Endothelial cell of umbilical vein (primary cell): ENCODE measurements around the gene ACHE. TPM values are rescaled to one million over a fixed set of nuclear protein-coding genes. Genes with fewer than 3 reads are reported as not detected.
A peak's percentile ranks its signal among the peaks of the same experiment; 100 is the strongest.
"Not testable (repeated sequence)": the region's sequence is repeated elsewhere in the genome, so short reads cannot be mapped to it uniquely, and the experiment has no call there.

Experiments used
- BruUV-seq: library from RNA; stranded (reverse); fragments of 400-500 nt; replicated peaks from 2 replicates; lab custom pipeline; 2021; lab: Mats Ljungman, UMichigan
- CTCF ChIA-PET: fragments of 300-600, 350-600 bp; sonication (Branson Sonifier 250); formaldehyde crosslinking; loops from one replicate; lab custom pipeline; 2021; ENCODE audit warnings: antibody characterized with exemption, inconsistent platforms; lab: Charles Lee
- POLR2A ChIA-PET: fragments of 300-600, 350-600 bp; sonication (Branson Sonifier 250); formaldehyde crosslinking; loops from one replicate; lab custom pipeline; 2021; ENCODE audit warnings: antibody characterized with exemption, inconsistent platforms; lab: Charles Lee
- DNase-seq: peaks from one replicate; pipeline ENCODE4 v3.0.0-alpha.2; 2011; ENCODE audit warnings: low read depth, low spot score
- FAIRE-seq: peaks from 2 replicates; lab custom pipeline; 2011; peaks lifted over from hg19 to GRCh38; lab: Jason Lieb, UNC
- H2AFZ ChIP-seq: 2 replicates; pipeline ENCODE4 v1.6.0; 2012; ENCODE audit warnings: low read depth, low read length, control low read depth, inconsistent platforms
- H3K27ac ChIP-seq: 2 replicates; pipeline ENCODE4 v1.5.1; 2011; ENCODE audit warnings: low read depth, mild to moderate bottlenecking, control low read depth, low read length, moderate library complexity; ENCODE audit not compliant: insufficient read depth
- H3K27me3 ChIP-seq, 2 experiments: 2 replicates each; pipeline versions ENCODE4 v1.6.0 to v1.6.1; 2011; ENCODE audit warnings: low read length in 2 of 2, mixed read lengths in 1 of 2; ENCODE audit not compliant: control insufficient read depth in 2 of 2, insufficient read depth in 2 of 2
- H3K36me3 ChIP-seq, 2 experiments: 2 replicates in 1 of 2; 3 replicates in 1 of 2; pipeline ENCODE4 v1.5.1; 2011; ENCODE audit warnings: low read length in 2 of 2, mild to moderate bottlenecking in 1 of 2, moderate library complexity in 1 of 2; ENCODE audit not compliant: control insufficient read depth in 2 of 2, insufficient read depth in 2 of 2; ENCODE audit errors: extremely low read depth in 1 of 2
- H3K4me1 ChIP-seq: 3 replicates; pipeline ENCODE4 v1.5.1; 2011; ENCODE audit warnings: mild to moderate bottlenecking, low read length; ENCODE audit not compliant: control insufficient read depth, insufficient read depth; ENCODE audit errors: extremely low read depth
- H3K4me2 ChIP-seq: 2 replicates; pipeline ENCODE4 v1.6.1; 2011; ENCODE audit warnings: low read length, control low read depth, mixed read lengths; ENCODE audit not compliant: insufficient read depth
- H3K4me3 ChIP-seq, 3 experiments: fragments of 200-600 bp in 1 of 3; sonication (generic), shearing (Covaris generic) in 1 of 3; replicated peaks in 1 of 3; 2 replicates each; pipeline ENCODE4 v1.5.1; 2011 to 2016; ENCODE audit warnings: control low read depth in 3 of 3, low read length in 3 of 3, mild to moderate bottlenecking in 2 of 3, inconsistent platforms in 1 of 3, low read depth in 1 of 3, moderate library complexity in 1 of 3; ENCODE audit not compliant: insufficient read depth in 1 of 3
- H3K79me2 ChIP-seq: 2 replicates; pipeline ENCODE4 v1.6.0; 2012; ENCODE audit warnings: low read length, inconsistent platforms; ENCODE audit not compliant: control insufficient read depth, insufficient read depth
- H3K9ac ChIP-seq: replicated peaks from 2 replicates; pipeline ENCODE3; 2011; ENCODE audit warnings: low read length, control low read depth; ENCODE audit not compliant: insufficient read depth; ENCODE audit errors: extremely low read depth
- H3K9me1 ChIP-seq: replicated peaks from 3 replicates; pipeline ENCODE4 v1.6.0; 2011; ENCODE audit warnings: mild to moderate bottlenecking, low read length; ENCODE audit not compliant: control insufficient read depth, insufficient read depth; ENCODE audit errors: extremely low read depth
- H3K9me3 ChIP-seq: replicated peaks from 2 replicates; pipeline ENCODE4 v1.5.1; 2012; ENCODE audit warnings: low read length, inconsistent platforms; ENCODE audit not compliant: control insufficient read depth, insufficient read depth
- H4K20me1 ChIP-seq: replicated peaks from 2 replicates; pipeline ENCODE3; 2011; ENCODE audit warnings: mild to moderate bottlenecking, low read length; ENCODE audit not compliant: control insufficient read depth, insufficient read depth; ENCODE audit errors: extremely low read depth
- CTCF ChIP-seq, 2 donors: IDR thresholded peaks; 1 replicate in 1 of 2; 2 replicates in 1 of 2; pipeline ENCODE4 v1.5.1; 2011; ENCODE audit warnings: low read length in 2 of 2, mild to moderate bottlenecking in 2 of 2, moderate library complexity in 2 of 2, control low read depth in 1 of 2, inconsistent platforms in 1 of 2, low read depth in 1 of 2; ENCODE audit not compliant: insufficient read depth in 1 of 2; ENCODE audit errors: extremely low read depth in 1 of 2
- FOS ChIP-seq: IDR thresholded peaks from 2 replicates; pipeline ENCODE4 v1.6.1; 2011; ENCODE audit warnings: mild to moderate bottlenecking, low read length, moderate library complexity, borderline replicate concordance; ENCODE audit not compliant: insufficient read depth
- POLR2A ChIP-seq: IDR thresholded peaks from 2 replicates; pipeline ENCODE4 v1.6.1; 2012; ENCODE audit warnings: low read depth, mild to moderate bottlenecking, control low read depth, low read length
- dilution Hi-C: fragments of 300-500 bp; cut with MboI; formaldehyde crosslinking; loops from one replicate; pipeline ENCODE4 v1.15.0; 2019; ENCODE audit warnings: low sequenced_read_pairs; ENCODE audit not compliant: extremely low pct_ligation_motif_present
- intact Hi-C: fragments of 100-400 bp; cut with micrococcal nuclease; formaldehyde crosslinking; loops from one replicate; pipeline ENCODE4 v1.10.0; 2022
- polyA plus RNA-seq, 4 experiments: library from polyadenylated mRNA; depleted of rRNA in 3 of 4; stranded (reverse) in 3 of 4; unstranded in 1 of 4; fragments of >200 nt; gene quantifications; 2 replicates each; pipeline versions ENCODE4 v1.2.1 to v1.2.3, GENCODE V29; 2011 to 2012; ENCODE audit warnings: missing spikeins in 1 of 4
- total RNA-seq: library from RNA; stranded (reverse); gene quantifications from 2 replicates; pipeline ENCODE4 v1.2.3, GENCODE V29; 2021

ACHE gene
- total and polyA plus RNA-seq, 2 donors (not counting 3 experiments of a cell fraction or from before 2014, with no cell fraction given), result 0.18 to 0.28 TPM

GRCh38 chr7:100942045-100942774 lies 46.5 kb upstream of the ACHE start:
- peaks cover 6% of the 10 kb centered on the region for H3K4me1 ChIP-seq
- H4K20me1 ChIP-seq, result no peaks in the 10 kb centered on the region
- no peak for TF ChIP-seq FOS
- no peak for TF ChIP-seq CTCF (IDR thresholded peaks at IDR 0.05; ENCODE audit: extremely low read depth in 1 of 2, insufficient read depth in 1 of 2, low read depth in 1 of 2, low read length in 2 of 2)
- no peak for TF ChIP-seq POLR2A
- H3K36me3 ChIP-seq, result no peaks in the 10 kb centered on the region
- intact Hi-C loops, result no loop called here
- H3K27ac ChIP-seq, result no peak overlapping the region
- dilution Hi-C loops, result no loop called here
- ChIA-PET POLR2A (no interaction called here), CTCF (interaction anchor here (0.9 to 1.0 kb wide), 2 partner anchors 8 to 13 kb away, joined by 3 read pairs; no protein-coding TSS in a partner anchor)
- H3K4me2 ChIP-seq, result peak overlapping the region; percentile 7
- DNase-seq, result peak; percentile 83
- H3K27me3 ChIP-seq, result peaks cover 0 to 4% of the 10 kb centered on the region in 2 experiments
- H3K4me3 ChIP-seq, result no peak overlapping the region
- no peaks in the 10 kb centered on the region for H3K79me2 ChIP-seq
- no TSS peak for BruUV-seq
- H3K9ac ChIP-seq, result no peak overlapping the region
- FAIRE-seq, result peak; percentile 90
- no peak overlapping the region for H2AFZ ChIP-seq
- H3K9me3 ChIP-seq, result no peaks in the 10 kb centered on the region
- H3K9me1 ChIP-seq, result no peaks in the 10 kb centered on the region

- FAIRE-seq, DNase-seq, dilution Hi-C loops, H2AFZ ChIP-seq, H3K27ac ChIP-seq, POLR2A ChIA-PET, H3K4me1 ChIP-seq, H3K9ac ChIP-seq, H3K36me3 ChIP-seq, H3K9me3 ChIP-seq, H3K4me2 ChIP-seq, intact Hi-C loops, H3K27me3 ChIP-seq, H3K4me3 ChIP-seq, H3K79me2 ChIP-seq, CTCF ChIA-PET, H3K9me1 ChIP-seq, BruUV-seq, H4K20me1 ChIP-seq: not testable (repeated sequence)
These were observed 40.5 kb upstream of the ACHE start for GRCh38 chr7:100936167-100936566.

- H4K20me1 ChIP-seq, CTCF ChIA-PET, BruUV-seq, H3K9me3 ChIP-seq, POLR2A ChIA-PET, FAIRE-seq, H3K4me3 ChIP-seq, DNase-seq, H3K79me2 ChIP-seq, dilution Hi-C loops, H3K36me3 ChIP-seq, H3K9me1 ChIP-seq, H3K27me3 ChIP-seq, intact Hi-C loops, H2AFZ ChIP-seq, H3K4me2 ChIP-seq, H3K9ac ChIP-seq, H3K27ac ChIP-seq, H3K4me1 ChIP-seq: not testable (repeated sequence)
These were observed 39.7 kb upstream of the ACHE start for GRCh38 chr7:100935381-100935780.
